ENCODE results near the gene FAM43A.
A peak's percentile ranks its signal among the peaks of the same experiment; 100 is the strongest.

The FAM43A gene

DNA sequence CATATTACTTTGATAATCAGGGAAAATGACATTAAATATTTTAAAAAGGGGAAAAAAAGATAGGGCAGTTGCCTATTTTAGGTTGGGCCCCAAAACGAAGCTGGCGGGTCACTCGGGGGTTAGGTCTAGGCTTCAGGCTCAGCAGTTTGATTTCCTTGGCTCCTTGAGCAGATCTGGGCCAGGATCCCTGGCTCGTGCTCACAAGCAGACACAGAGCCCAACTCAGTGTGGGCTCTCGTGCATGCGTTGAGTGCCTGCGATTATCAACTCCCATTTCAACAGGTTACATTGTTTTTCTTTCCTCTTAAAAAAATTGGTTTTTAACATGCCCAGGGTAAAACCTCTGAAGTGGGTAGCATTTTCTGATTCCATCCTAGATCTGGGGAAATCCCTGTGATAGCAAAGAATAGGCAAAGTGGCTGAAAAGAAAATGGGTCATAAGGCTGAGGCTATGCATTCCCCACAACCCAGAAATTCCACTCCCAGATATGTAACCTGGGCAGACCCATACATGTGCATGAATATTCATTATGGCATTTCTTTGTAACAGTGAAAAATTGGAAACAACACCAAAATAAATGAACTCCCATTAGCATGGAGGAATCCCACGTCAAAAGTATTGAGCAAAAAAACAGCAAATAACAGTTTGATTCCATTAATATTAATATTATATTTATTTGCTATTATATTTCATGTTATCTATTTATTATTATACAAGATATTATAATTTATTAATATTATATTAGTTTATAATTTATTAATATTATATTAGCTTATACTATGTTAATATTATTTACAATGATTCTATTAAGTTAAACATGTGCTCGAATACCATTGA is 27.8 kb downstream of the FAM43A start:
- DNase-seq: no peak

DNA sequence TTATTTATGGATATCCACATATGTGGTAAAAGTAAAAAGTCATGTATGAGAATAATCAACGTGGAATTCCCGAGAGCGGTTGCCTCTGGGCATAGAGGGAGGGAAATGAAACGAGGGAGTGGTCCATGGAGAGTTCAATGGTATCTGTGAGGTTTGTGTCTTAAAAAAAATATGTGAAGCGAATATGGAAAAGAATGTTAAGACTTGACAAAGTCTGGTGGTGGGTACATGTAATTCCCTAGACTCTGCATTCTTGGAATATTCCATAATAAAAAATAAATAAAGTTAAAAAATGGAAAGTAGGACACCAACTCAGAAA is 28.4 kb downstream of the FAM43A start:
- DNase-seq: no peak

DNA sequence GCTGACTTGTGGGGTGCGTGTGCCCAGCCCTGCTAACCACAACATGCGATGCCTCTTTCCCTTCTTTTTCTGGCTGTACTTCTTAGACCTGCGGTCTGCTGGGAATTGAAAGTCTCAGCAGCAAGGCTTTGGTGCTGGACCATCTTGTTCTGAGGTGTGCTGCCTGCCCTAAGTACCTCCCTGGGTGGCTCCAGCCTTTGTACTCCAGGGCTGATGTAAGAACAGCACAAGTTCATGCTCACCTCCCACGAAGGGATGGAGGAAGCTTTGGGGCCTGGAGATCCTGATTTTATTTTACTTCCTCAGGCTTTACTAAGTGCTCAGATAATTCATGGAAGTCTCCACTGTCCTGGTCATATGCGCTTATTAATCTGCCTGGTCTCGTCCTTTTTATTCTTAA is 28.9 kb downstream of the FAM43A start:
- no peak for DNase-seq

DNA sequence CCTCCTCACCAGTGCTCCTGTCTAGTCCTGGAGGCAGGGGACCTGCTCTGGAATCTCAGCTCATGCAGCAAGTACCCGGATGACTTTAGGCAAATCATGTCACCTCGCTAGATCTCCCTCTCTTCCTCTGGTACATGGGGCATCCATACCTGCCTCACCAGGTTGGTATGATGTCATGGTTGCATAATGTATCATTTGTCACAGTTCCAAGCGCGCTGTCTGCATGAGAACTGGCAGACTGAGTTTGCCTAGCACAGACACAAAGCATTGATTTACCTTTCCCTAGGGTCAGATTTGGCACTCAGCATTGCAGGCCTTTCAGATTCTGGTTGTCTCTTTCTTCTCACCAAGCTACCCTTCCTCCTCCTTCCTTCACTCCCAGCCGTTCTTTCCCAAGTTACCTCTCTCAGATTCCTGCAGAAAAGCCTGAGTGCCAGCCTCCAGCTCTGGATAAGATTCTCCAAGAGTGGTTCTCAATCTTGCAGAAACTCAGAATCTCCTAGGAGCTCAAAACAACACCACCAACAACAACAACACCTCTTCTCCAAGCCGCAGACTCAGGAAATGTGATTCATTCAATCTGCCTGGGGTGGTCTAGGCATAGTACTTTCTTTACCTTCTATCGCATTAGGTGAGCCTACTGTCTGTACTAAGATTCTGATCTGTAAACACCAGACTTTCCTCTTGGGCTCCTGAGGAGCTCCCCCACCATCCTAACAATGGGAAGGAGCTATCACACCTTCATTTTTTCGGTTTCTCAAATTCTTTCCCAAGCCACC is 29.5 kb downstream of the FAM43A start:
- no peak for DNase-seq

DNA sequence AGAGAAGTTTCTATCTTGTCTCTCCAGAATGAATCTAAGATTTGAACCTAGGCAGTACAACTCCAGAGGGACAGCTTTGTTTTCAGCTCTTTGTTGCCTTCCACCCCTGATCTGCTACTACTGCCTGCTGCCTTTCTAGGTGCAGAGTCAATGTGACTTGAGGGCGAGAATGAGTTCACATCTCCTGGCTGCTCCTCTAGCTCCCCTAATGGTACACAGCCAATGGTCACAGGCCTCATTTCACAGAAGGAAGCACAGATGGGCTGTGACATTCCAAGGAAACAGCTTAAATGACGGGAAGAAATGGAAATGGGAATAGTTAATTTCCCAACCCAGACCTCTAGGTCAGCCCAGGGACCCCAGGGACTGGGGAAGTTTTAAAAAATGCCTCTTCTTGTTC is 32.4 kb downstream of the FAM43A start:
- DNase-seq: no peak

- DNase-seq: peak; percentile 69
Measured at GRCh38 chr3:194720048-194720447, 34.4 kb downstream of the FAM43A start.

- no peak for DNase-seq
Measured at GRCh38 chr3:194723846-194724618, 38.3 kb downstream of the FAM43A start.

- no peak for DNase-seq
Measured at GRCh38 chr3:194725346-194725745, 39.7 kb downstream of the FAM43A start.

DNA sequence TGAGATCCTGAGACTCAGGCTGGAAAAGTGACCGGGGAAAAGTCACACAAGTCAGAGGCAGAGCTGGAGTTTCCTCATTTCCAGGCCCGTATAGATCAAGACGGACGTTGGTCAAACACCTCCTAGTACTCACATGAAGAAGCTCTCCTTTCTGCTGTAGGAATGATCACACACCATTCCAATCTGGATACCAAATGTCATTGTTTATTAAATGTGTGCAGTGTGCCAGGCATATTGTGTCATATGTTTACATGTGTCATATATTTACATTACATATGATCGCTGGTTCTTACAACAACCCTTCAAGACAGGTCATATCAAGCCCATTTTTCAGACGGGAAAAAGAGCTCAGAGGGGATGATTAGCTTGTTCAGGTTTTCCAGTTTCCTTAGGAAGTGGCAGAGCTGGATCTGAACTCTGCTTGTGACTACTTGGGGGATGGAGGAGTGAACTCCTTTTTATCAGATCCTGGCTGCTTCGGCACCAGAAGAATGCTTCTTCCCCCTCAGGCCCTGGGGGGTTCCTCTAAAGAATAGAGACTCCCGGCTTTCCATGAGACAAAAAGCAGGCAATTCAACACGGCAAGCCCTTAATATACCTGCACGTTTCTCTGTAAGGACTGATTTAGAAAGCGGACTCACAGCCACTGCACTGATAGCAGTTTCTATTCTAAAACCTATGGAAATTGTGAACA is 41.9 kb downstream of the FAM43A start:
- DNase-seq: no peak

GRCh38 chr3:194728986-194729385 is 43.3 kb downstream of the FAM43A start:
- DNase-seq: no peak

DNA sequence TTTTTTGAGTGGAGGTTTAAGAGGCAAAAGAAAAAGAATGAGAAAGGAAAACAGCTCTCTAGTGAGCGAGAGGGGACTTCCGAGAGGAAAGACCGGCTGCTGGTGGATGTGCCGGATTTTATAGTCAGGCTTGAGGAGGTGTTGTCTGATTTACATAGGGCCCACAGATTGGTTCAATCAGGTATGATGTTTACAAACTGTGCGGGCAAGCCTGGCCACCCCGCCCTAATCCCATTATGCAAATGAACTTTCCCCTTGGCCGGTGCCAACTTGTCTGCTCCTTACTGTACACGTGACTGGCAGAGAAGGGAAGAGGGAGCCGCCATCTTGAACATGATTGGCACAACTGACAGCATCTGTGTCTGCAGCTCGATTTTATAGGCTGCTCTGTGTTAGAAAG is 44.7 kb downstream of the FAM43A start:
- peak; percentile 98 for DNase-seq

DNA sequence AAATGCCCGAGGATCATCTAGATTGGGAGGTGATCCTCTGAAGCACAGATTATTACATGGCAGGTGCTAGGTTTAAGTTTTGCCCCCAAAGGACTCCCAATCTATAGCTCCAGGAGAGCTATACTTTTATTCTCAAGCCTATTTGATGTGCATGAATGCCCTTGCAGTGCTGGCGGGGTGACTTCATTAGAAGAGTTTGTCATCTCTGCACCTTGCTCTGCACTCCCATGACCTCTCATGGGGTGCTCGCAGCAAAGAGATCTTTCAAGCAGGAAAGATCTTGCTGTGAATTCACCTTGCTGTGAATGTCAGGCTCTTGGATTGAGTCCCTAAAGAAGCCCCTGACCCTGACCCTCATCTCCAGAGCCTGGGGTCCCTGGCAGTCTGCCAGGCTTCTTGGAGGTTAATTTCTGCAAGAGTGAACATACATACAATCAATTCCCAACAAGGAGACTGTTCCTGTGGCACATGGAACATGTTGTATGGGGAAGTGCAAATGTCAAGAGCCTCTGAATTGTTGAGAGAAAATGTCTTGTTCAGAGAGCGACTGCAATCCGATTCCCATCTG is 45.9 kb downstream of the FAM43A start:
- DNase-seq: peak; percentile 27

DNA sequence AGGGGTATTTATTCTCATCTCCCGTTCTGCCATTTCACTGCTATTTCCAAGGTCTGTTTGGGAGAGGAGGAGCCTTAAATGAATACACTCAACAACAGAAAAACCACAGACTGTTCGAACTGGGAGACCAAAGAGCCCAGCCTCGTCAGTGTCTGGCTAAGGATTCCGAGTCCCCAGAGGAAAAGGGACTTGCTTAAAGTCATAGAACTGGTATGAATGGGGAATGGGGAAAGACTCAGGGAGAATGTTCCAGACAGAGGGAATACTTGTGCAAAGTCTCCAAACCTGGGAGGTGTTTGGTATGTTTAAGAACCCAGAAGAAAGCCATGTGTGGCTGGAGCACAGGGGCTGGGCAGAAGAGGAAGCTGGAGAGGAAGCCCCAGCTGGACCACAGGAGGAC is 46.9 kb downstream of the FAM43A start:
- DNase-seq: no peak

- no peak for DNase-seq
Measured at GRCh38 chr3:194736277-194736895, 50.7 kb downstream of the FAM43A start.

GRCh38 chr3:194736896-194737600 is 51.4 kb downstream of the FAM43A start:
- DNase-seq: no peak

Data from NCI-H2029 treated with DMSO at 0.1 percent for 48 hours (cell line).